ENCODE results near the gene OGFOD3.

The OGFOD3 gene

DNA sequence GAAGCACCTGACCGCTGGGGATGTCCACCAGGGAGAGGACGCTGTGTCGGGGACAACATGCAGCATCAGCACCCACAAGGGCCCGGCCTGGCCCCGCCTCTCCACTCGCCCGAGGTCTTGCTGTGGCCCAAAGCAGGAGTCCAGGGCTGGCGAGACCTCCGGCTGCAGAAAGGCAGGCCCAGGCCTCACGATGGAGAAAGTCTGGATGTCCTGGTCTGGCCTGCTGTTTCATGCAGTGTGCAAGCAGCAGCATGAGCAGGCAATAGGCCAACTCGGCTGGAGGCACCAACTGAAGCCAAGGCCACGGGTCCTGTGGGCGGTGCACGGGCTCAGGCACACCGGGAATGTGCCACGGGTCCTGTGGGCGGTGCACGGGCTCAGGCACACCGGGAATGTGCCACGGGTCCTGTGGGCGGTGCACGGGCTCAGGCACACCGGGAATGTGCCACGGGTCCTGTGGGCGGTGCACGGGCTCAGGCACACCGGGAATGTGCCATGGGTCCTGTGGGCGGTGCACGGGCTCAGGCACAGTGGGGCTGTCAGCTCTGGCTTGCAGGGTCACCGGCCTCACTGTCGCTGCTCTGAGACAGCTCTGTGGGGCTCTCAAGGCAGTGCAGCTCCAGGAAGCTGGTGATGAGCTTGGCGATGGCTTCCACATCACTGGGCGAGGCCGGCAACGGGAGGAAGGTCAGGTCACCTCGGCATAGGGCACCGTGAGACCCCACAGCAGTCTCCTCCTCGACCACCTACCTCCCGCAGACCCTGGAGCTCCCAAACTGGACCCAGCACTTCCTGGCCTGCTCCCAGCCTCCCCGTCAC, 25.3 kb upstream of the OGFOD3 start:
- no peaks in the 10 kb centered on the region for H3K9me3 ChIP-seq (ENCODE audit: insufficient read depth, low read length)
- H3K4me2 ChIP-seq (ENCODE audit: low read length), result no peak overlapping the region
- no peaks in the 10 kb centered on the region for H3K27me3 ChIP-seq (ENCODE audit: low read depth, low read length)
- no peak overlapping the region for H3K4me3 ChIP-seq (ENCODE audit: low read length)
- peaks cover 30% of the 10 kb centered on the region for H3K79me2 ChIP-seq (ENCODE audit: low read length)
- H3K27ac ChIP-seq (ENCODE audit: low read length), result no peak overlapping the region
- H3K9ac ChIP-seq (ENCODE audit: low read length), result no peak overlapping the region
- TF ChIP-seq EZH2phosphoT487 (IDR thresholded peaks at IDR 0.05; ENCODE audit: low read depth), result no peak
- TF ChIP-seq, protein P1, sequence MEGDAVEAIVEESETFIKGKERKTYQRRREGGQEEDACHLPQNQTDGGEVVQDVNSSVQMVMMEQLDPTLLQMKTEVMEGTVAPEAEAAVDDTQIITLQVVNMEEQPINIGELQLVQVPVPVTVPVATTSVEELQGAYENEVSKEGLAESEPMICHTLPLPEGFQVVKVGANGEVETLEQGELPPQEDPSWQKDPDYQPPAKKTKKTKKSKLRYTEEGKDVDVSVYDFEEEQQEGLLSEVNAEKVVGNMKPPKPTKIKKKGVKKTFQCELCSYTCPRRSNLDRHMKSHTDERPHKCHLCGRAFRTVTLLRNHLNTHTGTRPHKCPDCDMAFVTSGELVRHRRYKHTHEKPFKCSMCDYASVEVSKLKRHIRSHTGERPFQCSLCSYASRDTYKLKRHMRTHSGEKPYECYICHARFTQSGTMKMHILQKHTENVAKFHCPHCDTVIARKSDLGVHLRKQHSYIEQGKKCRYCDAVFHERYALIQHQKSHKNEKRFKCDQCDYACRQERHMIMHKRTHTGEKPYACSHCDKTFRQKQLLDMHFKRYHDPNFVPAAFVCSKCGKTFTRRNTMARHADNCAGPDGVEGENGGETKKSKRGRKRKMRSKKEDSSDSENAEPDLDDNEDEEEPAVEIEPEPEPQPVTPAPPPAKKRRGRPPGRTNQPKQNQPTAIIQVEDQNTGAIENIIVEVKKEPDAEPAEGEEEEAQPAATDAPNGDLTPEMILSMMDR (IDR thresholded peaks at IDR 0.05; ENCODE audit: low read depth, low read length), result no peak
- H2AFZ ChIP-seq (ENCODE audit: low read depth, low read length), result no peak overlapping the region
- H3K36me3 ChIP-seq (replicated peaks; ENCODE audit: low read depth, low read length), result peaks cover 53% of the 10 kb centered on the region
- H3K4me1 ChIP-seq (ENCODE audit: low read length), result peaks cover 18% of the 10 kb centered on the region
- H4K20me1 ChIP-seq (ENCODE audit: insufficient read depth, low read length), result peaks cover 47% of the 10 kb centered on the region

DNA sequence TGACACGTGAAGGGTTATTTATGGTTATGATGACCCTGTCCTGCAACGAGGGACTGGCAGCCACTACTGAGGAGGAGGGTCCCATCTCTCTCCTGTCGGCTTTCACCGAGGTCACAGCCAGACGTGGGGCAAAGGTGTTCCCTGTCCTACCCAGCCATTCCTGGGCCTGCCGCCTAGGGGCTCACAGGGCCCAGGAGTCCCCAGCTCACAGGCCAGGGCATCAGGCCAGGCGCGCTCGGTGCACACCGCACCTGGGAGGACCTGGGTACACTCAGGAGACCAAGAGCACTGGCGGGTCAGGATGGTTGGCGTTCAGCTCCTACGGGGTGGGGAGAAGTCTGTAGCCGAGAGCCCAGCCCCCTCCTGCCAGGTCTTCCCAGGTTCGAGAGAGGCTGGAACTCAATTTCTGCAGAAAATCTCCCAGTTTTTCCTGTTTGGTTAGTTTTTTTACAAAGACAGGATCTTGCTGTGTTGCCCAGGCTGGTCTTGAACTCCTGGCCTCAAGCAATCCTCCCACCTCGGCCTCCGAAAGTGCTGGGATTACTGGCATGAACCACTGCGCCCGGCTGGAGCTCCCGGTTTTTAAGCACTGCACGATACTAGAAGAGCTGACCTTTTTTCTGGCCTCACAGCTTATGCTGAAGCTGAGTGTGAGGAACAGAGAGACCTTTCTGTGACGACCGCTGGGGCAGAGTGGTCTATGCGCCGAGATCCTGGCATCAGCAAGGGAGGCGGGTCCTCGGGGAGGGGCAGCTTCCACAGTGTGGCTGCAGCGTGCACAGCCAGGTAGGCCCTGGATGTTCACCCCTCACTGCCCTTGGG, 24.5 kb upstream of the OGFOD3 start:
- TF ChIP-seq, protein P1 (IDR thresholded peaks at IDR 0.05; ENCODE audit: low read depth, low read length), result no peak
- no peak for TF ChIP-seq EZH2phosphoT487 (IDR thresholded peaks at IDR 0.05; ENCODE audit: low read depth)
- Histone ChIP-seq H2AFZ (ENCODE audit: low read depth, low read length) (no peak overlapping the region), H3K36me3 (replicated peaks; ENCODE audit: low read depth, low read length) (peaks cover 50% of the 10 kb centered on the region), H3K4me2 (ENCODE audit: low read length) (no peak overlapping the region), H3K79me2 (ENCODE audit: low read length) (peaks cover 25% of the 10 kb centered on the region), H3K4me3 (ENCODE audit: low read length) (no peak overlapping the region), H3K27ac (ENCODE audit: low read length) (no peak overlapping the region), H3K27me3 (ENCODE audit: low read depth, low read length) (no peaks in the 10 kb centered on the region), H4K20me1 (ENCODE audit: insufficient read depth, low read length) (peaks cover 44% of the 10 kb centered on the region), H3K4me1 (ENCODE audit: low read length) (peaks cover 14% of the 10 kb centered on the region), H3K9me3 (ENCODE audit: insufficient read depth, low read length) (no peaks in the 10 kb centered on the region), H3K9ac (ENCODE audit: low read length) (no peak overlapping the region)

DNA sequence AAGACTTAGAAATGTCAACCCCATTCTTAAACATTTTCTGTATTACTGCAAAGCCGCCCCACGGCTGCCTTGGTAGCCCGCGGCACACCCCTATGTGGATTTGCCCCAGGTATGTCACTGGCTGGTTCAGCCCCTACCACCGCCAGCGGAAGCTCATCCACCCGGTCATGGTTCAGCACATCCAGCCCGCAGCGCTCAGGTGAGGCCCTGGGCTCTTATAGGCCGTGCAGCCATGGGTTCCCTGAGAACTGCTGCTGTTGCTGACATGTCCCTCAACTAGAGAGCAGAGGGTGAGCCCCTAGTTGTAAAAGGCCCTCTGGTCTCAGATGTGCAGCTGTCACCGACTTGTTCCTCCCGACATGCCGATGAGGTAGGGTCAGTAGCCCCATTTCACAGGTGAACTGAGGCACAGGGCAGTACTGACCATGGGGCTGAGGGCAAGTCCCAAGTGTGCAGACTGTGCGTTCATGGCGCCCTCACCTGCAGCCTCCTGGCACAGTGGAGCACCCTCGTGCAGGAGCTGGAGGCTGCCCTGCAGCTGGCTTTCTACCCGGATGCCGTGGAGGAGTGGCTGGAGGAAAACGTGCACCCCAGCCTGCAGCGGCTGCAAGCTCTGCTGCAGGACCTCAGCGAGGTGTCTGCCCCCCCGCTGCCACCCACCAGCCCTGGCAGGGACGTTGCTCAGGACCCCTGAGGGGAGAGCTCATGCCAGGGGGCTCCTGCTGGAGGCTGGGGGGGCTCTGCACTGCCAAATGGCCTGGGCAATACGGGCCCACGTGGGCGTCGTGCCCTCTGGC, 23.5 kb upstream of the OGFOD3 start:
- Histone ChIP-seq H3K79me2 (ENCODE audit: low read length) (peaks cover 17% of the 10 kb centered on the region), H2AFZ (ENCODE audit: low read depth, low read length) (no peak overlapping the region), H4K20me1 (ENCODE audit: insufficient read depth, low read length) (peaks cover 40% of the 10 kb centered on the region), H3K4me3 (ENCODE audit: low read length) (no peak overlapping the region), H3K9ac (ENCODE audit: low read length) (no peak overlapping the region), H3K36me3 (replicated peaks; ENCODE audit: low read depth, low read length) (peaks cover 46% of the 10 kb centered on the region), H3K27ac (ENCODE audit: low read length) (no peak overlapping the region), H3K4me2 (ENCODE audit: low read length) (no peak overlapping the region), H3K9me3 (ENCODE audit: insufficient read depth, low read length) (no peaks in the 10 kb centered on the region), H3K27me3 (ENCODE audit: low read depth, low read length) (no peaks in the 10 kb centered on the region), H3K4me1 (ENCODE audit: low read length) (peaks cover 12% of the 10 kb centered on the region)
- TF ChIP-seq EZH2phosphoT487 (IDR thresholded peaks at IDR 0.05; ENCODE audit: low read depth), result no peak
- TF ChIP-seq, protein P1 (IDR thresholded peaks at IDR 0.05; ENCODE audit: low read depth, low read length), result no peak
